ENCODE results near the gene CDH23. TPM values are rescaled to one million over a fixed set of nuclear protein-coding genes. Genes with fewer than 3 reads are reported as not detected.

The CDH23 gene
- total RNA-seq, 1 experiment from 2014 or later, result 0.14 TPM

- DNase-seq (ENCODE audit: low spot score), result peak; percentile 40
Measured at GRCh38 chr10:71773221-71773971, 376.7 kb downstream of the CDH23 start, which contains the start of gene VSIR. Gene VSIR (minus strand): TSS chr10:71773520. CDS start chr10:71773439, 81 bp downstream.

DNA sequence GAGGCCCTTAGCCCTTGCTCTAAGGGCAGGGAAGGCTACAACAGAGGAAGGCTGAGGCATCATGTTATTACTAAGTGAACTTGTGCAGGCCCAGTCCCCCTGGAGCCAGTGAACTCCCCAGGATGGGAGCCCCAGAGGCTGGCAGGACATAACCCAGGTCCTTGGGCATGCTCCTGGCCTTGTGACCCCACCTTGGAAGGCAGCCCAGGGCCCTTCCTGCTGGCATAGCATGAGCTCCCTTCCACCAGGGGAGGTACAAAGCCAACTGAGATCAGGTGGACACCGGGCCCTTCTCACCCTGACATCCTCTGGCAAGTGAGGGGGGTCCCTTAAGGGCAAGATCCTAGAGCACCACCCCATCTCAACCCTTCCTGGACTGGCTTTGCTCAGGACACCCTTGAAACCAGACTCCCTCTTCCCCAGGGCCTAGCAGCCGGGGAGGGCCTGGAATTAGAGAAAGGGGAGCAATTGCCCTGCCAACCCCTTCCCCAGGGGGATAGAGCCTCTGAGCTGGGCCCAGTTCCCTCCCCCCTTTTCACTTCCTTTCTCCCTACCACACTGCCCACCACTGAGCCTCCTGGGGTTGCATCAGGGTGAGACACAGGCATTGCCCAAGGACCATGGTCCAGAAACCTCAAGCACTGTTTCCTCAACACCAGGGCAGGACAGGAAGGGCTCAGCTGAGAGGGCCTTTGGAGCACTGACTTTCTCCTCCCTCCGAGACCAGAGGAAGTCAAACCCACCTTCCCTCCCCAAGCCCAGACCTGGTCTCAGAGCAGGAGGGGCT, 378.4 kb downstream of the CDH23 start:
- no peak for DNase-seq (ENCODE audit: low spot score)

GRCh38 chr10:71776481-71776925, 379.8 kb downstream of the CDH23 start:
- DNase-seq (ENCODE audit: low spot score), result no peak

DNA sequence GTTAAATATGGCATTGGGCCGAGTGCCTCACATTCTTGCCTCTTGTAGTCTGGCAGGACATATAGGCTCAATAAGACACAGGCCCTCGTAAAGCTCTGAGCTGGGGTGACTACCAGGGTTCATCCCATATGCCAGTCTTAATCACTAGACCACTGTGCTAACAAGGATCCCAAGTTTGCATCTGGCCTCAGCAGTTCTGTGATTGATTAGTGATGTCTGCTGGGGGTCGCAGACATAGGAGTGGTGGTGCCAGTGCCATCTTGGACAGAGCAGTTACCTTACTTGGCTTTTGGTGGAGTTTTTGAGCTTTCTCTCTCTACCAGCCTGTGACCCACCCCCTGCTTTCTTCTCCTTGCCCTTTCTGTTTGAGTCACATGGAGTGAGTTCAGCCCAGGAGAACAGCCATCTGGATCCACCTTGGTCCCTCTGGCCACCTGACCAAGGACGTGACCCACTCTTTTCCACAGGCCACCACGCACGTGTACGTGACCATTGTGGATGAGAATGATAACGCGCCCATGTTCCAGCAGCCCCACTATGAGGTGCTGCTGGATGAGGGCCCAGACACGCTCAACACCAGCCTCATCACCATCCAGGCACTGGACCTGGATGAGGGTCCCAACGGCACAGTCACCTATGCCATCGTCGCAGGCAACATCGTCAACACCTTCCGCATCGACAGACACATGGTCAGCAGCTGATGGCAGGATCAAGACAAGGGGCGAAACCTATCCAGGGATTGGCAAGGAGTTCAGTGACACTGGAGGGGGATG, 380.7 kb downstream of the CDH23 start:
- no peak for DNase-seq (ENCODE audit: low spot score)

DNA sequence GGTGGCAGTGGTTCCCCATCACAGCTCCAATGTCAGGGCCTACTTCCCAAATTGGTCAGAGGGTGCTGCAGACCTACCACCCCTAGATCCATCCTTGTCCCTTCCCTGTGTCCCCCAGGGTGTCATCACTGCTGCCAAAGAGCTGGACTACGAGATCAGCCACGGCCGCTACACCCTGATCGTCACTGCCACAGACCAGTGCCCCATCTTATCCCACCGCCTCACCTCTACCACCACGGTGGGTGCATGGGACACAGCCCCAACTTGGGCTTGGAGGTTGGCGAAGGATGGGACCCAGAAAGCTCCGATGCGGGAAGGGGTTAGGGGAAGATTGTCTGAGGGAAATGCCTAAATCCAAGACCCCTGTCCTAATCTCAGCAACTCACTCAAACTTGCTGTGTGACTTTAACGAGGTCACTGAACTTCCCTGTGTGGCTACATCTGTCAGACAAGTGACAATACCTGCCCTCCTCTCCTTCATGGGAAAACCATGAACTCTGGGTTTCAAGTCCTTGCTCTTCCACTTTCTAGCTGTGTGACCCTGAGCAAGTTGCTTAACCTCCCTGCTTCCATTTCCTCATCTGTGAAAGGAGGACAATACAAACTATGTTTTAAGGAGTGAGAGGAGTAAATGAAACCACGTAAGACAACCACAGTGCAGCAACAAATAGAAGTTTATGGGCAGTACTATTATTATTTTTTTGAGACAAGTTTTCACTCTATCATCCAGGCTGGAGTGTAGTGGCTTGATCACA, 381.5 kb downstream of the CDH23 start:
- DNase-seq (ENCODE audit: low spot score), result no peak

GRCh38 chr10:71779641-71780040, 382.9 kb downstream of the CDH23 start:
- DNase-seq (ENCODE audit: low spot score), result no peak

DNA sequence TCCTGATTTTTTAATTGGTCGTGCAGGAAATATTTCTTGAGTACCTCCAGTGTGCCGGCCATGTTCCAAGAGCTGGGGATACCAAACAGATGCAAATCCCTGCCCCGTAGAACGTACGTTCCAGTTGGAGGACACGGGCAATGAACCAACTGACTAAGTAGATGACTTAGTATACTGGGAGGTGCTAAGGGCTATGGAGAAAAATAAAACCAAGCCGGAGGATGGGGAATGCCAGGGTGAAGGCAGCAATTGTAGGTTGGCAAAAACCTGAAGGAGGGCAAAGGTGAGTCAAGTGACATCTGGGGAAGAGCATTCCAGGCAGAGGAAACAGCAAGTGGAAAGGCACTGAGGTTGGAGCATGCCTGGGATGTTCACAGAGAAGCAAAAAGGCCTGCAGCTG, 383.4 kb downstream of the CDH23 start:
- no peak for DNase-seq (ENCODE audit: low spot score)

GRCh38 chr10:71780719-71781118, 384.0 kb downstream of the CDH23 start:
- no peak for DNase-seq (ENCODE audit: low spot score)

DNA sequence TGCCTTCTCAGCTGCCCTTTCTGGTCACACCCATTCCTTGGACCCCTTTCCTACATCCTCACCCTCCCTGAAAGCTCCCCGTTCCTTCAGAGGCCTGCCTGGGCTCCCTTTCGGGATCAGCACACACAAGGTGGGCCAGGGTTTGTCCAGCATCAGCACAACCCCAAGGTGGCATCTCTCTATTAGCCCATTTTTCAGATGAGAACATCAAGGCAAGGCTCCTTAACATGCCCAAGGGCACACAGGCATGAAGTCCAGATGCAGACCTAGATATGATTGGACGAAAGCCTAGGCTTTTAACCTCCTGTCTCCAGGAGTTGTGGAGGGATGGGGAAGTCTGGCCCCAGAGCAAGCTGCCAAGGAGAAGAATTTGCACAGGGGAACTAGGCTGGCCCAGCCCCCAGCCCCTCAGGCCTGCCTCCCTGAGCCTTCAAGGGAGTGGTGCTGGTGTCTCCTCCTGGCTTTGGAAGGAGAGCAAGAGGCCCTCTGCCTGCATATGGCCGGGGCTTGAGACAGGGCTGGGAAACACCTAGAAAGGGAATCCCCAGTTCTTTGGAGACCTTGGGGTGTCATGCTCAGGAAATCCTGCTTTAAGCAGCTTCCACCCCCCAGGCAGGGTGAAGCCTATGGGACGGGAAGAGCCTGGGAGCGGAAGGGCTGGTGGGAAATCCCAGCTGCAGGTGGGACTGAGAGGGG, 385.6 kb downstream of the CDH23 start:
- DNase-seq (ENCODE audit: low spot score), result no peak

DNA sequence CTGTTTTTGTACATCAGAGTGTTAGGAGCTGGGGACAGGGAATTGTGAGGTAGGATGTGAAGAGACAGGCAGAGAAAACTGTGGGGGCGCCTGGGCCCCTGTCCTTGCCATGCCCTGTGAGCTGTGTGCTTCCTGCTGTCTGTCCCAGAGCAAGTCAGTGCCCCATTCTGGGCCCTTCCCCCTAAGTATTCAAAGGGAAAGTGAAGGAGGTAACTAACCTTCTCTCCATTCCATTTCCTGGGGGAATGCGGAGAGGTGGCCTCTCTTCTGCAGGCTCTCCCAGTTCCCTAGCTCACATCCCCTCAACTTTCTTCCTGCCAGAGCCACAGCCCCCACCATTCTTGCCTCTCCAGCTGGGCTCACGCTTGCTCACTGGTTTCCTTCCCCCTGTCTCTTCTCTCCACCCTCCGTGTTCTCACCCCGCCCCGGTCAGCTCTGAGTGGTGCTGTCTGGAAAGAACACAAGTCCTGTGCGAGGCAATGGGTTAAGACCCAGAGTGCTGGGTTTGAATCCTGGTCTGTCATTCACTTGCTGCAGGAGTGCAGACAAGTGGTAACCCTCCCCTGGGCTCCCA, 386.3 kb downstream of the CDH23 start:
- DNase-seq (ENCODE audit: low spot score), result no peak

GRCh38 chr10:71783917-71784678, 387.4 kb downstream of the CDH23 start:
- no peak for DNase-seq (ENCODE audit: low spot score)

- DNase-seq (ENCODE audit: low spot score), result no peak
Measured at GRCh38 chr10:71784679-71785272, 388.1 kb downstream of the CDH23 start.

GRCh38 chr10:71788954-71789353, 392.2 kb downstream of the CDH23 start:
- no peak for DNase-seq (ENCODE audit: low spot score)

DNA sequence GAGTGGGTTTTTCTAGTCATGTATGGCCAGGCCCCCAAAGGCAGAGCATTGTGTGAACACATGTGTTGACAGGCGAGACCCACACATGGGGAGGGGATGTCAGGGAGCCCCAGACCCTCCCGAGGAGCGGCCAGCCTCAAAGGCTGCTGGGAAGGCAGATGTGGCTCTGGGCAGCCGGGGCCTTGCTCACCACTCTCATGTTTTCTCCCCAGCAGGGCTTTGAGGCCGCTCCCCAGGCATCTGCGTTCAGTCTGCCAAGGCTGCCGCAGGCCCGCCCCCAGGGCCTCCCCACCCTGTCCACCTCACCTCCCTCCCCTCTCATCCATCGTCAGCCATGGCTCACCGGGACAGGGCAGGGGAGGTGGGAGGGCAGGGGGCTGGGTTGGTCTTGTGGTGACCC, 393.2 kb downstream of the CDH23 start:
- DNase-seq (ENCODE audit: low spot score), result no peak

DNA sequence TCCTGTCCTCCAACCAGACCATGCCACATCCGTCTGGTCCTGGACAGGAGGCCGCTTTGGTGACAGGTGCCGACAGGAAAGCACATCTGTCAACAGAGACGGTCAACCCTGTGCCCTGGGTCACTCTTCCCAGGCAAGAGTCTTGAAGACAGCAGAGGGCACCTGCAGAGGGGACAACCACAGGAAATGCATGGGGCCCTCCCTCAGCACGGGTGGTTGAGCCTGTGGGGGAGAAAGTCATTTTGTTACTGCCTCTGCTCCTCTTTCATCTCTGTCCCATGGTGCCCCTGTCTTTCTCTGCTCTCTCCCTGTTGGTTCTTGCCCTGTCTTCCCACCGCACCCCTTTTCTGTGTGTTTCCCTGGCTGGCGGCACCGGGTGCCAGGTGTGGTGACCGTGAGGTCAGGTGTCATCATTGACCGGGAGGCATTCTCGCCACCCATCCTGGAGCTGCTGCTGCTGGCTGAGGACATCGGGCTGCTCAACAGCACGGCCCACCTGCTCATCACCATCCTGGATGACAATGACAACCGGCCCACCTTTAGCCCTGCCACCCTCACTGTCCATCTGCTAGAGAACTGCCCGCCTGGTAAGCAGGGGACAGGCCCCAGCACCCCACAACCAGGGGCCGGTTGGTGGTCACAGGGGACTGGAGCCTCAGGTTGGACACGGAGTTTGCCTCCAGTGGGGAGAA, 394.2 kb downstream of the CDH23 start:
- DNase-seq (ENCODE audit: low spot score), result no peak

DNA sequence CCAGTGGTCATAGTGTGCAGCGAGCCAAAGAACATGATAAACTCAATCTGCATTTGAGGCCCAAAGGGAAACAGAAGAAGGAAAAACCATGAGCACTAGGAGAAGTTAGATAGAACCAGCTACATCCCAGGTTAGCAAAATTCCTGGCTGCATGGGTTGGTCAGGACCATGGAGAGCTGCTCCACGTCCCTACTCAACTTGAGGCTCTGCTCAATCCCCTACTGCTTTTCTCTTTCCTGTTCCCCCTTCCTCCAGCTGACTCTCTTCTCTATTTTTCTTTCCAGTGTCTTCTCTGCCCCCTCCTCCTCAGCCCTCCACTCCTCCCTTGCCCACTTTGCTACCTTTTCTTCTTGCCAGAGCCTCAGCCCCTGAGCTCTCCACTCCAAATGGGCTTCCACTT, 398.5 kb downstream of the CDH23 start:
- DNase-seq (ENCODE audit: low spot score), result peak; percentile 31

DNA sequence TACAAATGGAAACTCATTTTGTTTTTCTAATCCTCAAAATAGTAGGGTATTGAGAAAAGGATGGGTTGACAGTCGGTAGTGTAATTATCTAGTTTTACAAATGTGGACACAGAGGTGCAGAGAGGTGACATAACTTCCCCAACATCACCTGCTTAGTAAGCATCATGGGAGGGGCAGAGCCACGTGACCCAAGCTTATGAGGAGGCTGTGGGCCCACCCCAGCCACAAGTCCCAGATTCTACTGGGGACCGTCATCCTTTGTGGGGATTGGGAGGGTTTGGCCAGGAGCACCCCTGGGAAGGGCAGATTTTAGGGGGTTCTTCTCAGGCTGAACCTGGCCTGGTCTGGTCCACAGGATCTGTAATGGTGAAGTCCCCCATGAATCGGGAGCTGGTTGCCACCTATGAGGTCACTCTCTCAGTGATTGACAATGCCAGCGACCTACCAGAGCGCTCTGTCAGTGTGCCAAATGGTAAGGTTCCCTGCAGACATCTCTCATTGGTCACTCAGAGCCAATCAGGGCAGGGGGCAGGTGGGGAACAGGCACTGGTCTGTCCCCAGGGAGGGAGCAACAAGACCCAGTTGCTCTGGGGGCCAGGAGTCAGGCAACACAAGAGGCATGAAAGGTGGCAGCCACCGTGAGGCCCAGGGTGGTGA, 400.2 kb downstream of the CDH23 start:
- no peak for DNase-seq (ENCODE audit: low spot score)

Measured in A172 (cell line).